ENCODE results near the gene IGF2BP2. TPM values are rescaled to one million over a fixed set of nuclear protein-coding genes. Genes with fewer than 3 reads are reported as not detected.

Gene IGF2BP2
- total and polyA plus RNA-seq, 7 donors = 1.1 to 5.6 (median 2.3) TPM

DNA sequence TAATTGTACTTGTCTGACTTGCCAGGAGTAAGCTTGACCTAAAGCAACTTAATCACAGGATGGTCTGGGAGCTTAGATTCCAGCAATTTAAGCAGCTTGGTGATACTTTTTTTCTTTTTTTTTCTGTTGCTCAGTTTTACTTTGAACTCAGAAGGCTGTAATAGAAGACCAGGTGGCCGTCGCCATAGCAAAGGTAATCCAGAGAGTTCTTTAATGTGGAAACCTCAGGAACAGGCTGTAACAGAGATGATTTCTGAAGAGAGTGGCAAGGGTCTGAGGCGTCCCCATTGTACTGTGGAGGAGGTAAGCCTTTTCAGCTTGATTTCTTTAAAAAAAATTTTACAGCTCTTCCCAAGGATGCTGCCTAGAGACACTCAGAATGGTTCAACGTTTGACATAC is 218.6 kb downstream of the IGF2BP2 start:
- no peak overlapping the region for H3K4me3 ChIP-seq
- WGBS, 3 donors = 70 to 76% (median 72%) methylated on average over 4 of the region's 4 CpGs
- intact Hi-C loops (cut with DNase I) = no loop called here
- DNase-seq (no peak), ATAC-seq (no peak)
- no peak overlapping the region for H3K27ac ChIP-seq
- H3K9me3 ChIP-seq = no peaks in the 10 kb centered on the region
- H3K27me3 ChIP-seq (ENCODE audit: insufficient read depth in 3 of 3, low read length in 2 of 3) = no peaks in the 10 kb centered on the region
- no peaks in the 10 kb centered on the region for H3K4me1 ChIP-seq
- H3K36me3 ChIP-seq (ENCODE audit: insufficient read depth in 1 of 2, low read depth in 1 of 2) = peaks cover 6 to 97% of the 10 kb centered on the region in 2 donors
- TF ChIP-seq, protein P1, sequence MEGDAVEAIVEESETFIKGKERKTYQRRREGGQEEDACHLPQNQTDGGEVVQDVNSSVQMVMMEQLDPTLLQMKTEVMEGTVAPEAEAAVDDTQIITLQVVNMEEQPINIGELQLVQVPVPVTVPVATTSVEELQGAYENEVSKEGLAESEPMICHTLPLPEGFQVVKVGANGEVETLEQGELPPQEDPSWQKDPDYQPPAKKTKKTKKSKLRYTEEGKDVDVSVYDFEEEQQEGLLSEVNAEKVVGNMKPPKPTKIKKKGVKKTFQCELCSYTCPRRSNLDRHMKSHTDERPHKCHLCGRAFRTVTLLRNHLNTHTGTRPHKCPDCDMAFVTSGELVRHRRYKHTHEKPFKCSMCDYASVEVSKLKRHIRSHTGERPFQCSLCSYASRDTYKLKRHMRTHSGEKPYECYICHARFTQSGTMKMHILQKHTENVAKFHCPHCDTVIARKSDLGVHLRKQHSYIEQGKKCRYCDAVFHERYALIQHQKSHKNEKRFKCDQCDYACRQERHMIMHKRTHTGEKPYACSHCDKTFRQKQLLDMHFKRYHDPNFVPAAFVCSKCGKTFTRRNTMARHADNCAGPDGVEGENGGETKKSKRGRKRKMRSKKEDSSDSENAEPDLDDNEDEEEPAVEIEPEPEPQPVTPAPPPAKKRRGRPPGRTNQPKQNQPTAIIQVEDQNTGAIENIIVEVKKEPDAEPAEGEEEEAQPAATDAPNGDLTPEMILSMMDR (IDR thresholded peaks at IDR 0.05) = no peak

- no peak for ATAC-seq
- Histone ChIP-seq H3K4me1 (peaks cover 2% of the 10 kb centered on the region), H3K36me3 (ENCODE audit: insufficient read depth in 1 of 2, low read depth in 1 of 2) (peaks cover 6 to 97% of the 10 kb centered on the region in 2 donors), H3K4me3 (no peak overlapping the region), H3K9me3 (no peaks in the 10 kb centered on the region), H3K27ac (no peak overlapping the region), H3K27me3 (ENCODE audit: insufficient read depth in 3 of 3, low read length in 2 of 3) (no peaks in the 10 kb centered on the region)
- TF ChIP-seq, protein P1 (IDR thresholded peaks at IDR 0.05) = no peak
- no peak for DNase-seq
- intact Hi-C loops (cut with DNase I) = no loop called here
Observed at GRCh38 chr3:185605566-185605965, 219.3 kb downstream of the IGF2BP2 start.

- intact Hi-C loops (cut with DNase I) = no loop called here
- no peak for ATAC-seq
- WGBS, 3 donors = 88 to 96% (median 94%) methylated on average over 4 of the region's 4 CpGs
- Histone ChIP-seq H3K9me3 (no peaks in the 10 kb centered on the region), H3K27ac (no peak overlapping the region), H3K4me1 (peaks cover 6% of the 10 kb centered on the region), H3K36me3 (ENCODE audit: insufficient read depth in 1 of 2, low read depth in 1 of 2) (peaks cover 0 to 69% of the 10 kb centered on the region in 2 donors), H3K4me3 (no peak overlapping the region), H3K27me3 (ENCODE audit: insufficient read depth in 3 of 3, low read length in 2 of 3) (no peaks in the 10 kb centered on the region)
- no peak for DNase-seq
- TF ChIP-seq, protein P1 (IDR thresholded peaks at IDR 0.05) = no peak
Observed at GRCh38 chr3:185595526-185595925, 229.3 kb downstream of the IGF2BP2 start.

GRCh38 chr3:185594073-185594472 is 230.8 kb downstream of the IGF2BP2 start:
- WGBS, 3 donors = 74 to 83% (median 78%) methylated on average over 3 of the region's 3 CpGs
- TF ChIP-seq, protein P1 (IDR thresholded peaks at IDR 0.05) = no peak
- H3K27me3 ChIP-seq (ENCODE audit: insufficient read depth in 3 of 3, low read length in 2 of 3) = no peaks in the 10 kb centered on the region
- peaks cover 0 to 65% of the 10 kb centered on the region in 2 donors for H3K36me3 ChIP-seq (ENCODE audit: insufficient read depth in 1 of 2, low read depth in 1 of 2)
- intact Hi-C loops (cut with DNase I) = no loop called here
- H3K27ac ChIP-seq = no peak overlapping the region
- no peaks in the 10 kb centered on the region for H3K9me3 ChIP-seq
- H3K4me1 ChIP-seq = peaks cover 2% of the 10 kb centered on the region
- ATAC-seq (no peak), DNase-seq (no peak)
- H3K4me3 ChIP-seq = no peak overlapping the region

Other genes with a start within 250 kb of the IGF2BP2 start
- 10 to 100 TPM; 31.2 to 43.6 (median 40.8) TPM for gene SENP2, start 238.7 kb downstream of the IGF2BP2 start, total RNA-seq
- gene SENP2, start 238.7 kb downstream of the IGF2BP2 start, polyA plus RNA-seq = 10 to 100 TPM in 2 of 3 donors, 1 to 10 TPM in 1; 9.8 to 51.8 (median 14.1) TPM
- 10 to 100 TPM; 38.7 to 99.5 (median 68.8) TPM for gene TRA2B, start 113.0 kb upstream of the IGF2BP2 start, total RNA-seq
- gene TRA2B, start 113.0 kb upstream of the IGF2BP2 start, polyA plus RNA-seq = 10 to 100 TPM; 60.5 to 86.6 (median 86.5) TPM